Neuronal stem cell (in vitro differentiated cells): ENCODE data around the gene CARD6.

Source experiments
- DNase-seq: peaks from one replicate; pipeline ENCODE4 v3.0.0-alpha.2; 2013; ENCODE audit warnings: low spot score
- H2AFZ ChIP-seq: one replicate; pipeline ENCODE4 v1.6.1; 2013; ENCODE audit warnings: mild to moderate bottlenecking, low read length, inconsistent platforms
- H2AK5ac ChIP-seq: 2 replicates; pipeline ENCODE4 v1.6.1; 2013; ENCODE audit warnings: low read depth, mild to moderate bottlenecking, inconsistent platforms, low read length, moderate library complexity, mixed read lengths
- H2BK120ac ChIP-seq: 2 replicates; pipeline ENCODE4 v1.6.1; 2013; ENCODE audit warnings: low read depth, mild to moderate bottlenecking, inconsistent platforms, low read length, moderate library complexity, mixed read lengths
- H2BK12ac ChIP-seq: one replicate; pipeline ENCODE4 v1.6.1; 2013; ENCODE audit warnings: low read length, inconsistent platforms
- H2BK15ac ChIP-seq: 2 replicates; pipeline ENCODE4 v1.6.1; 2013; ENCODE audit warnings: mild to moderate bottlenecking, low read length, inconsistent platforms, mixed read lengths
- H2BK5ac ChIP-seq: one replicate; pipeline ENCODE4 v1.6.1; 2013; ENCODE audit warnings: inconsistent platforms, mild to moderate bottlenecking, low read length, moderate library complexity
- H3K14ac ChIP-seq: one replicate; pipeline ENCODE4 v1.6.1; 2013; ENCODE audit warnings: low read length, inconsistent platforms
- H3K18ac ChIP-seq: 2 replicates; pipeline ENCODE4 v1.6.1; 2013; ENCODE audit warnings: low read length, inconsistent platforms
- H3K23ac ChIP-seq: 2 replicates; pipeline ENCODE4 v1.6.1; 2013; ENCODE audit warnings: low read depth, mild to moderate bottlenecking, mixed read lengths, low read length, inconsistent platforms; ENCODE audit not compliant: poor library complexity
- H3K27ac ChIP-seq: replicated peaks from 3 replicates; pipeline ENCODE4 v1.5.1; 2013; ENCODE audit warnings: low read length, inconsistent platforms
- H3K27me3 ChIP-seq, 3 experiments: 2 replicates each; pipeline ENCODE4 v1.6.1; 2013; ENCODE audit warnings: low read length in 3 of 3, mild to moderate bottlenecking in 2 of 3, inconsistent platforms in 1 of 3, low read depth in 1 of 3, mixed read lengths in 1 of 3, moderate library complexity in 1 of 3; ENCODE audit not compliant: control insufficient read depth in 3 of 3, insufficient read depth in 3 of 3
- H3K36me3 ChIP-seq, 2 donors: replicated peaks in 1 of 2; 2 replicates each; pipeline ENCODE4 v1.6.1; 2013; ENCODE audit warnings: low read length in 2 of 2; ENCODE audit not compliant: control insufficient read depth in 2 of 2, insufficient read depth in 2 of 2
- H3K4ac ChIP-seq: 2 replicates; pipeline ENCODE4 v1.6.1; 2013; ENCODE audit warnings: inconsistent platforms, mild to moderate bottlenecking, low read length, moderate library complexity
- H3K4me1 ChIP-seq, 2 donors: 1 replicate in 1 of 2; 2 replicates in 1 of 2; pipeline ENCODE4 v1.6.1; 2013; ENCODE audit warnings: low read length in 2 of 2, low read depth in 1 of 2; ENCODE audit not compliant: control insufficient read depth in 2 of 2, insufficient read depth in 1 of 2
- H3K4me2 ChIP-seq: one replicate; pipeline ENCODE4 v1.6.1; 2013; ENCODE audit warnings: mild to moderate bottlenecking, low read length, inconsistent platforms; ENCODE audit not compliant: insufficient read depth, poor library complexity, severe bottlenecking
- H3K4me3 ChIP-seq, 2 donors: 2 replicates each; pipeline ENCODE4 v1.5.1; 2013; ENCODE audit warnings: low read length in 2 of 2, mild to moderate bottlenecking in 2 of 2, inconsistent platforms in 1 of 2, moderate library complexity in 1 of 2
- H3K79me1 ChIP-seq: one replicate; pipeline ENCODE4 v1.6.1; 2013; ENCODE audit warnings: low read depth, mild to moderate bottlenecking, inconsistent platforms, low read length, moderate library complexity
- H3K9ac ChIP-seq: one replicate; pipeline ENCODE4 v1.6.1; 2013; ENCODE audit warnings: mild to moderate bottlenecking, low read depth, low read length, inconsistent platforms; ENCODE audit not compliant: poor library complexity
- H3K9me3 ChIP-seq, 2 donors: replicated peaks in 1 of 2; 2 replicates each; pipeline versions ENCODE3 to v1.6.1; 2013; ENCODE audit warnings: low read length in 2 of 2, mild to moderate bottlenecking in 2 of 2, inconsistent platforms in 1 of 2, low read depth in 1 of 2, mixed read lengths in 1 of 2, moderate library complexity in 1 of 2; ENCODE audit not compliant: control insufficient read depth in 2 of 2, insufficient read depth in 1 of 2
- H4K8ac ChIP-seq: one replicate; pipeline ENCODE4 v1.6.1; 2013; ENCODE audit warnings: low read depth, mild to moderate bottlenecking, inconsistent platforms, low read length, moderate library complexity
- H4K91ac ChIP-seq: one replicate; pipeline ENCODE4 v1.6.1; 2013; ENCODE audit warnings: low read length, low read depth, mild to moderate bottlenecking, inconsistent platforms; ENCODE audit not compliant: poor library complexity
- WGBS, 2 donors: extraction: QIAGEN DNeasy Blood & Tissue Kit; methylation state at CpG; one replicate each; pipeline ENCODE4 v1.1.7; 2013; ENCODE audit warnings: missing lambda C conversion rate in 2 of 2, mixed read lengths in 1 of 2; ENCODE audit not compliant: insufficient read length in 2 of 2, insufficient replicate concordance in 1 of 2; ENCODE audit errors: extremely low coverage in 2 of 2; 5-methylcytosine and 5-hydroxymethylcytosine counted together

Gene CARD6

DNA sequence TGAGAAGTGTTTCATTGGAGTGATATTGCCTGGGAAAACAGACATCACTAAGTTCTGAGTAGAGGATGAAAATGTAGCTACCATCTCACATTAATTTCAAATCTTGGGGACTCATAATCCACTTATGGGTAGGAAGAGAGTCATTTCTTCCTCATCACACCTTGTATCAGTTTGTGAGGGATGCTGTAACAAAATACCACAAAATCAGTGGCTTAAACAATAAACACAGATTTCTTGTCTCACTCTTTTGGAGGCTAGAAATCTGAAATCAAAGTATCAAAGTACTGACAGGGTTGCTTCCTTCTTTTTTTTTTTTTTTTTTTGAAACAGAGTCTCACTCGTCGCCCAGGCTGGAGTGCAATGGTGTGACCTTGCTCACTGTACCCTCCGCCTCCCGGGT lies 3.4 kb downstream of the CARD6 start:
- no peak overlapping the region for H3K14ac ChIP-seq
- H3K4me2 ChIP-seq: no peak overlapping the region
- WGBS, 2 donors: no CpG with 5 or more reads among the region's 4 CpGs
- no peaks in the 10 kb centered on the region for H3K36me3 ChIP-seq
- H2AK5ac ChIP-seq: no peak overlapping the region
- no peak overlapping the region for H3K4ac ChIP-seq
- no peak for DNase-seq
- H4K91ac ChIP-seq: no peak overlapping the region
- no peak overlapping the region for H2BK120ac ChIP-seq
- H3K27me3 ChIP-seq: peaks cover 0 to 20% (median 0%) of the 10 kb centered on the region in 3 experiments
- no peaks in the 10 kb centered on the region for H3K4me1 ChIP-seq
- no peak overlapping the region for H3K4me3 ChIP-seq
- no peak overlapping the region for H4K8ac ChIP-seq
- H3K18ac ChIP-seq: no peak overlapping the region
- no peak overlapping the region for H3K23ac ChIP-seq
- no peaks in the 10 kb centered on the region for H3K79me1 ChIP-seq
- H3K9me3 ChIP-seq: no peaks in the 10 kb centered on the region
- H3K9ac ChIP-seq: no peak overlapping the region
- no peak overlapping the region for H2BK15ac ChIP-seq
- H2BK12ac ChIP-seq: no peak overlapping the region
- H2BK5ac ChIP-seq: no peak overlapping the region
- no peak overlapping the region for H2AFZ ChIP-seq
- H3K27ac ChIP-seq: no peak overlapping the region

DNA sequence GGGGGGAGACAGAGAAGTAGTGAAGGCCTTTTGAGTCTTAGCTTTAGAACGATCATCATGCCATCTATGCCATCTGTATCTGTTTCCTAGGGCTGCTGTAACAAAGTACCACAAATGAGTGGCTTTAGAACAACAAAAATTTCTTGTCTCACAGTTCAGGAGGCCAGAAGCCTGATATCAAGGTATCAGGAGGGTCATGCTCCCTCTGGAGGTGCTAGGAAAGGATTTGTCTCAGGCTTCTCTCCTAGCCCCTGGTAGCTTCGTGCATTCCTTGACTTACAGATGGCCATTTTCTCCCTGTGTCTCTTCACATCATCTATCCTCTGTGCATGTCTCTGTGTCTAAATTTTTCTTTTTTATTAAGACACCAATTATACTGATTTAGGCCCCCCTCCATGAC lies 5.2 kb downstream of the CARD6 start:
- Histone ChIP-seq H2BK120ac (no peak overlapping the region), H2AFZ (no peak overlapping the region), H4K8ac (no peak overlapping the region), H4K91ac (no peak overlapping the region), H2AK5ac (no peak overlapping the region), H2BK15ac (no peak overlapping the region), H3K27me3 (peaks cover 0 to 13% (median 0%) of the 10 kb centered on the region in 3 experiments), H3K18ac (no peak overlapping the region), H2BK12ac (no peak overlapping the region), H3K14ac (no peak overlapping the region), H3K4ac (no peak overlapping the region), H3K9me3 (no peaks in the 10 kb centered on the region), H3K36me3 (no peaks in the 10 kb centered on the region), H3K4me3 (no peak overlapping the region), H3K4me1 (no peaks in the 10 kb centered on the region), H3K27ac (no peak overlapping the region), H3K9ac (no peak overlapping the region), H2BK5ac (no peak overlapping the region), H3K4me2 (no peak overlapping the region), H3K79me1 (no peaks in the 10 kb centered on the region), H3K23ac (no peak overlapping the region)
- no CpG with 5 or more reads among the region's 2 CpGs for WGBS, 2 donors
- DNase-seq: no peak

DNA sequence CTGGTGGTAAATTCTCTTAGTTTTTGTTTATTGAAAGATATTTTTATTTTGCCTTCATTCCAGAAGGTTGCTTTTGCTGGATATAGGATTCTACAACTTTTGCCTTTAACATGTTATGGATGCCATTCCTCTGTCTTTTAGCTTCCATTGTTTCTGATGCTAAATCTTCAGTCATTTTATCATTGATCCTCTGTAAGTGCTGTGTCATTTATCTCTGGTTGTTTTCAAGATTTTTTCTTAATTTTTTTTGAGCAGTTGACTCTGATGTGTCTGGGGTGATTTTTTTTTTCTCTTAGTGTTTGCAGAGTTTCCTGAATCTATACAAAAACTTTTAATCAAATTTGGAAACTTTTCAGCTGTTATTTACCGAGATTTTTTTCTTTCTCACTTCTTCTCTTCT lies 6.4 kb downstream of the CARD6 start:
- Histone ChIP-seq H2BK120ac (no peak overlapping the region), H3K9me3 (no peaks in the 10 kb centered on the region), H3K18ac (no peak overlapping the region), H2AFZ (no peak overlapping the region), H3K27ac (no peak overlapping the region), H4K8ac (no peak overlapping the region), H3K4me2 (no peak overlapping the region), H2BK12ac (no peak overlapping the region), H3K4me1 (no peaks in the 10 kb centered on the region), H3K4ac (no peak overlapping the region), H3K79me1 (no peaks in the 10 kb centered on the region), H2BK5ac (no peak overlapping the region), H3K36me3 (no peaks in the 10 kb centered on the region), H3K4me3 (no peak overlapping the region), H2BK15ac (no peak overlapping the region), H3K14ac (no peak overlapping the region), H3K27me3 (peaks cover 0 to 6% (median 0%) of the 10 kb centered on the region in 3 experiments), H3K23ac (no peak overlapping the region), H4K91ac (no peak overlapping the region), H2AK5ac (no peak overlapping the region), H3K9ac (no peak overlapping the region)
- WGBS, 2 donors: no CpG with 5 or more reads among the region's 1 CpG
- no peak for DNase-seq

DNA sequence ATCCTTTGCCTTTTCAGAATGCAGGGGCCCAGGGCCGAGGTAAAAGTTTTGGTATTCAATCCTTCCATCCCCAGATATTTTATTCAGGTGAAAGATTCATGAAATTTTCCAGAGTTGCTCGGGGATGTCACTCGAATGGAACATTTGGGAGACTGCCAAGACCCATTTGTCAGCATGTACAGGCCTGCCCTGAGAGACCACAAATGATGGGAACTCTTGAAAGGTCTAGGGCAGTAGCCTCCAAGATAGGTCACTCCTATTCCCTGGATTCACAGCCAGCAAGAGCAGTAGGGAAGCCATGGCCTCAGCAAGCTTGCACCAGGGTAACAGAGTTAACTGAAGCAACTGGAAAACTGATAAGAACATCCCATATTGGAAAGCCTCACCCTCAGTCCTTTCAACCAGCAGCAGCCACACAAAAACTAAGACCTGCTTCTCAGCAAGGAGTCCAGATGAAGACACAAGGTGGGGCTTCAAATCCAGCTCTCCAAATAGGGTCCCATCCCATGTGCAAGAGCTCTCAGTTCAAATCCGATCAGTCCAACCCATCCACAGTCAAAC lies 12.5 kb downstream of the CARD6 start:
- no CpG with 5 or more reads among the region's 4 CpGs for WGBS, 2 donors

More for the DNA sequence above, 12.5 kb downstream of the CARD6 start:
- Histone ChIP-seq H3K23ac (no peak overlapping the region), H3K79me1 (no peaks in the 10 kb centered on the region), H3K27me3 (peaks cover 0 to 3% (median 0%) of the 10 kb centered on the region in 3 experiments), H3K14ac (no peak overlapping the region), H2BK15ac (no peak overlapping the region), H3K4me1 (no peaks in the 10 kb centered on the region), H2BK120ac (no peak overlapping the region), H3K9ac (no peak overlapping the region), H3K9me3 (no peaks in the 10 kb centered on the region), H3K4me3 (no peak overlapping the region), H3K36me3 (no peaks in the 10 kb centered on the region), H2AK5ac (no peak overlapping the region), H2BK5ac (no peak overlapping the region), H4K91ac (no peak overlapping the region), H3K27ac (no peak overlapping the region), H3K4ac (no peak overlapping the region), H3K4me2 (no peak overlapping the region), H2AFZ (no peak overlapping the region), H4K8ac (no peak overlapping the region), H2BK12ac (no peak overlapping the region), H3K18ac (no peak overlapping the region)
- DNase-seq: no peak
